ENCODE data around the gene CELA2A.
"Not testable (repeated sequence)": the region's sequence is repeated elsewhere in the genome, so short reads cannot be mapped to it uniquely, and the experiment has no call there.

- not testable (repeated sequence) for TF ChIP-seq POLR2A, CTCF (IDR thresholded peaks at IDR 0.05)
These were observed 10.6 kb downstream of the CELA2A start for GRCh38 chr1:15466955-15467625.

Measured in lower leg skin (tissue), 3 donors.